Activated CD8-positive, alpha-beta memory T cell treated with anti-CD3 and anti-CD28 coated beads, Interleukin-2, amount 50 U/mL, for 4 hours (primary cell): ENCODE results near the gene ERMARD.

Experiments
- DNase-seq: peaks from one replicate; pipeline ENCODE4 v3.0.0-alpha.2; 2020

Gene ERMARD

GRCh38 chr6:169751242-169752073 lies at the start of gene ERMARD, which contains the start of gene DYNLT2:
Gene ERMARD (plus strand): TSS chr6:169751622. CDS start chr6:169751658, 36 bp downstream.
Gene DYNLT2 (minus strand): TSS chr6:169751572. CDS start chr6:169751458, 114 bp downstream.
- DNase-seq = peak; percentile 94

DNA sequence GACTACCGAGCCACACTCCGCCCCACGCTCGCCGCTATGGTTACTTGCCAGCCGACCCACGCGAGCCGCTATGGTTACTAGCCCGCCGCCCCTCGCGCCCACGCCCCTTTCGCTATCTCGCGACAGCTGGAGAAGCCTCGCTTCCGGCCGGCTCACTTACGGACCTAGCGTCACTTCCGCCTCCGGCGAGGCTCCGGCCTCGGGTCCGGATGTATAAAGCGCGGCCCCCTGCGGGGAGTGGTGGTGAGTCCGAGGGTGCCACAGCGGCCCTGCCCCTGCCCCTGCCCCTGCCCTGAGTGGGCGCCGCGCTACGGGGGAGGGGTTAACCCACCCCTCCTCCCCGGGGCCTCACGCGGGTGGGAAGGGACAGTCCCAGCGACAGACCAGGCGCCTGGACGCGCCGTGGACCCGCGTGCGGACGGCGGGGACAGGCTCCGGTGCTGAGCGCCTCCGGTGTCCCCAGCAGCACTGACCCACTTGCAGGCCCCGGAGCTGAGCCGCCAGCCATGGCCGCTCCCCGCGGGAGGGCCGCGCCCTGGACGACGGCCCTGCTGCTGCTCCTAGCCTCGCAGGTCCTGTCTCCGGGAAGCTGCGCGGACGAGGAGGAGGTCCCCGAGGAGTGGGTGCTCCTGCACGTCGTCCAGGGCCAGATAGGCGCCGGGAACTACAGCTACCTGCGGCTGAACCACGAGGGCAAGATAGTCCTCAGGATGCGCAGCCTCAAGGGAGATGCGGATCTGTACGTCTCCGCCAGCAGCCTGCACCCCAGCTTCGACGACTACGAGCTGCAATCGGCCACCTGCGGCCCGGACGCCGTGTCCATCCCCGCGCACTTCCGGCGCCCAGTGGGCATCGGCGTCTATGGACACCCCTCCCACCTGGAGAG lies 49.2 kb upstream of the ERMARD start, which contains the start of the genes C6orf120 and WDR27:
TSS of gene C6orf120 (plus strand) at position 173 of the 886 bp plus-strand sequence. CDS start at position 507, 334 bp downstream.
TSS of gene WDR27 (minus strand) at position 76 of the 886 bp plus-strand sequence. CDS start 13,024 bp downstream, outside the sequence.
- DNase-seq = peak; percentile 99

- DNase-seq = no peak
These were observed 48.6 kb upstream of the ERMARD start for GRCh38 chr6:169702840-169703246.

DNA sequence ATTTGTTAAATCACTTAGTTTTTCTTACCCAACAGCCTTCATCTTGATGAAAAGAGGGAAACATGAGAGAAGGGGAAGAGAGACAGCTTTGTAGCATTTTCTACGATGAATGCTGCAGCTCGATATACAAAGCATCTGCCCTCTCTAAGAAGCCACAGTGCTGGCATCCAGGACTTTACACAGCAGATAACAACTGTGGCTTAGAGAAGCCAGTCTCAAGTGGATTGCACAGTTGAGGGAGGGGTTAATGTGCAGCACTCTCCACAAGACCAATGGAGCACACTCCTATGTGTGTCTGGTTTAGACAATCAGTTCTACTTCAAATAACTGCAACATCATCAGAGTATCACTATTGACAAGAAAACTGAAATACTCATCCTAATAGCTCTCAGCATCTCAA lies 43.6 kb upstream of the ERMARD start:
- no peak for DNase-seq

- no peak for DNase-seq
These were observed 42.1 kb upstream of the ERMARD start for GRCh38 chr6:169709293-169709692.

DNA sequence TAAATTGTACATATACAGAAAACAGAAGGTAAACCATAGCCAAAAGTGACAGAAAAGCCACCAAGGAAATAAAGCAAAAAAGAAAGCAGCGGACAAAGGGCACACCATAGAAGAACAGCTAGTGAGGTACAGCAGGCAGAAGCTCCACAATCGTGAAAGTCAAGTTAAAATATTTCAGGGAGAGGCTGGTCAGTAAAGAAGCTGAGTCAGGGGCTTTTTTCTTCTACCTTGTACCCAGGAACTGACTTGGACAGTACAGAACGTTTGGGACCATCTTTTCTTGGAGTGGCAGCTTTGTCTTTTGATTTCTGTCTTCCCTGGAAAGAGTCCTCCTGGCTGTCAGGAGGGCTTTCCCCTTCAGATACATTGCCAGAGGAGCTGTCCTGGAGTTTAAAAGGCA lies 41.4 kb upstream of the ERMARD start:
- DNase-seq = no peak

- DNase-seq = no peak
These were observed 37.2 kb upstream of the ERMARD start for GRCh38 chr6:169714178-169714577.

DNA sequence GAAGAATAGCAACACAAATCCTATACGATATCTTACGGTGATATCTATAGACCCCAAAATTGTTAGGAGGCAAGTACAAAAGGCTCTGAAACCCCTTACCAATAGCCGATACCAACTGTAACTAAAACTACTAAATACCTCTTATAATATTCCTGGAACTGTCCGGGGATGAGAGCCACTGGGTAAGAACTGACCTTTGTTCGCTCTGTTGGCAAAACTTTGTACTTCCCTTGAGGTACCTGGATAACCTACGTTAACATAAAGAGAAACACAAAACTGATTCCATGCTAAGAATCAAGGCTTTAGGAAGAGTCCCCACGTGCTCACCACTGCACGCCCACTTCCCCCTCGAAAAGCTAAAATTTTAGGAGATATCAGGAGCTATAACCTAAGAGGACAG lies 36.8 kb upstream of the ERMARD start:
- no peak for DNase-seq

DNA sequence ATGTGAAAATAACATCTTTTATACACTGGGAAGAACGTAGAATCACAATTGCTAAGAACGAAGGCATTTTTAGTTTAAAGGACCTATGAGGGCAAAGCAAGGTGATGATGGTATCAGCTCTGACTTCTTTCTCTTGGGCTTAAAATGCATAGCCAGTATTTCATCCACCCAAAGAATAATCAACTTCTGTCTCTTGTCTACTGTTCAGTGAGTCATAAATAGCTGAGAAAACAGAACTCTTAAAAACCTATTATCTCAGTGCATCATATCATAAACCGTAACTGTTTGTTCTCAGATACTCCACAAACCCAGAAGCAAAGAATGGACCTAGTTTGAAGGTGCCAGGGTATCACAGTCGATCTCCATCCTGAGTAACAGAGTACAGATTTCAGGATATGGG lies 32.3 kb upstream of the ERMARD start:
- no peak for DNase-seq

GRCh38 chr6:169720207-169720855 lies 31.1 kb upstream of the ERMARD start:
- no peak for DNase-seq

GRCh38 chr6:169722362-169723199 lies 28.8 kb upstream of the ERMARD start:
- DNase-seq = no peak

DNA sequence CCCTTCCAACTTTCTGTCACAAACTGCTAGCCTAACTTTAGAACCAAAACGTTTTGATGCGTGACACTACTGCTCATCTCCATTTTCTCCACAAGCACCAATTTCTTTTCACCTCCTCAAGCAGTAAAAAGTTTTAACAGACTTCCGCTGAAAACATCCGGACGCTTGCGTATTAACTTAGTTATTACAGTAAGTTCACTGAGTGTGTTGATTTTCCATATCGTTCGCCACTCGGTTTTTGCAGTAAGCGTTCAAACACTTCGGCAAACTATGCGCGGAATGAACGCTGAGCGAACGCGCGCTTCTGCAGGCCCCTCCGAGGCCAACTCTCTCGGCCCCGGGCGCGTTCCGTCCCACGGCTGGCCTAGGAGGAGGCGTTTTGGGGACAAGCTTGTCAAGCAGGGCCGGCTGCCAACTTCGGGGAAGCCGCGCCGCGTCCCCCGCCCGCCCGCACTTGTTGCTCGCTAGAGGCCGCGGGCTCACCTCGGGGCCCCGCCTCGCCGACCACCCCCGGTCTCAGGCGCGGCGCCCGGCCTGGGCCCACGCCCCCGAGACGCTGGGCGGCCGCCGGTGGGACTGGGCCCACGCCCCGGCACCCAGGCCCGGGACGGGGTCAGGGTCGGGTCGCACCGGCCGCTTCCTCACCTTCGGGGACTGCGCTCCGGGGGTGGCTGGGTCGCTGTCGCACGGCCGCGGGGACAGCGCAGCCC lies 28.1 kb upstream of the ERMARD start:
- DNase-seq = peak; percentile 69

DNA sequence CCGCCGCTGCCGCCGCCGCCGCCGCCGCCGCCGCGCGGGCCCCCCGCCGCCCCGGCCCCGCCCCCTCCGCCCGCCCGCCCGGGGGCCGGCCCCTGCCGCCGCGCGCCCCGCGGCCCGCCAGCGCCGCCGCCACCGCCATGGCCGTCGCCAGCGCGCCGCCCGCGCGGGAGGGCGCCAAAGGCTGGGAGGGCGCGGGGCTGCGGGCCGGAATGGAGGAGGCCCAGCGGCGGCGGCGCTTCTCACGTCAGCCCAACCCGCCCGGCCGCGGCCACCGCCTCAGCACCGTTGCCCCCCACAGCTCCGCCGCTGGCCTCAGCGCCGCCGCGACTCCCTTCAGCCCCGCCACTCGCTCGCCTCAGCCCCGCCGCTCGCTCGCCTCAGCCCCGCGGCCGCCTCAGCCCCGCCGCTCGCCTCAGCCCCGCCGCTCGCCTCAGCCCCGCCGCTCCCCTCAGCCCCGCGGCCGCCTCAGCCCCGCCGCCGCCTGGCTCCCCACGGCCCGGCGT lies 27.4 kb upstream of the ERMARD start:
- DNase-seq = peak; percentile 45

GRCh38 chr6:169724494-169725124 lies 26.8 kb upstream of the ERMARD start, which contains the start of gene PHF10:
Gene PHF10 (minus strand): TSS chr6:169724500. CDS start chr6:169723931, 569 bp downstream.
- DNase-seq = peak; percentile 81

GRCh38 chr6:169725125-169726048 lies 26.0 kb upstream of the ERMARD start:
- DNase-seq = no peak

GRCh38 chr6:169726049-169726400 lies 25.4 kb upstream of the ERMARD start:
- DNase-seq = no peak

GRCh38 chr6:169726963-169727362 lies 24.5 kb upstream of the ERMARD start:
- no peak for DNase-seq

- no peak for DNase-seq
These were observed 21.5 kb upstream of the ERMARD start for GRCh38 chr6:169729961-169730360.
